GM21825 (cell line): Measurements from ENCODE around the gene NR5A1.

Experiments
- ATAC-seq: cut with Tn5 transposase; IDR thresholded peaks from one replicate; pipeline ENCODE4 v1.9.1; 2021; ENCODE audit warnings: mild to moderate bottlenecking, moderate library complexity; ENCODE audit not compliant: unreplicated experiment

The NR5A1 gene

GRCh38 chr9:124485201-124485600 is 22.0 kb downstream of the NR5A1 start:
- ATAC-seq = no peak

DNA sequence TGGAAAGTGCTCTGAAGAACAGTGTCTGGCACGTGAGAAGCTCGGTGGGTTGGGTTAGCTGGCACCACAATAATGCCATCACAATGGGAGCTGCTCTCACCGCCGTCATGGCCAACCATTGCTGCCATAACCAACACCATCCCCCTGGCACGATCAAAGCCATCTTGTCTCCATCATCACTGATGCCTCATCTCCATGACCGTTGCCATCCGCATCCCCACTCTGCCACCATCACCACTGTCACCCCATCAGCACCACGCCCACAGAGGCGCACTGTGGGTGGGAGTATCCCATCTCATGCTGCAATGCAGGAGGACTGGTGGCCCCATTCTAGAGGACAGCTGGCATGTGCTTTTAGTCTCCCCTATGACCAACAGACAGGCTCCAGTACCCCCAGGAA is 23.7 kb downstream of the NR5A1 start:
- ATAC-seq = no peak

GRCh38 chr9:124482431-124483031 is 24.7 kb downstream of the NR5A1 start:
- ATAC-seq = no peak

GRCh38 chr9:124481115-124481514 is 26.1 kb downstream of the NR5A1 start:
- no peak for ATAC-seq

- ATAC-seq = no peak
Observed at GRCh38 chr9:124480621-124480981, 26.6 kb downstream of the NR5A1 start.

DNA sequence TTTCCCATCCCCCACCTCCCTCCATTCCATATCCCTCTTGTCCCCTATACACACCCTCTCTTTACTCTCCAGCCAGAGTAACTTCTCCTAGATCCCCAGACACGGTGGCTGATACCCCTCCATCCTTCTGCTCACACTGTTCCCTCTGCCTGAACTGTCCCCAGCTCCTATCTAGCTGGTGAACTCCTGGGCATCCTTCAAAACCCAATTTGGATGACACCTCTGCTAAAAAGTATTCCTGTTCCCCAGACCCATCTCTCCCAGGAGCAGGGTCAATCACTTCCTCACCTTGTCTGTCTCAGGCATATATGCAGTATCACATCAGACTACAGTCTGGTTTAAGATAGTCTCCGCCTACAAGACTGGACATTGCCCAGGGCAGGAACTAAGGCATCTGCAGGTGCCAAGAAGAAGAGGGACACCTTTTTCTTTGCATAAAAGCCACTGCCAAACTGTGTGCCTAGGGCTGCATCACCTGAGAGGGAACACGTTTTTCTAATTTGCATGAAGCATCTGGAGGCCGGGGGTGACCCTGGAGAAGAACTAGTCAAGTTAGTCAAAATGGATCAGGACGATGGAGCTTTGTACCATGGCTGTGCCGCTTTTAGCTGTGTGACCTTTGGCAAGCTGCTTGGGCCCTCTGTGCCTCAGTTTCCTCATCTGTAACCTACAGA is 27.1 kb downstream of the NR5A1 start:
- no peak for ATAC-seq

DNA sequence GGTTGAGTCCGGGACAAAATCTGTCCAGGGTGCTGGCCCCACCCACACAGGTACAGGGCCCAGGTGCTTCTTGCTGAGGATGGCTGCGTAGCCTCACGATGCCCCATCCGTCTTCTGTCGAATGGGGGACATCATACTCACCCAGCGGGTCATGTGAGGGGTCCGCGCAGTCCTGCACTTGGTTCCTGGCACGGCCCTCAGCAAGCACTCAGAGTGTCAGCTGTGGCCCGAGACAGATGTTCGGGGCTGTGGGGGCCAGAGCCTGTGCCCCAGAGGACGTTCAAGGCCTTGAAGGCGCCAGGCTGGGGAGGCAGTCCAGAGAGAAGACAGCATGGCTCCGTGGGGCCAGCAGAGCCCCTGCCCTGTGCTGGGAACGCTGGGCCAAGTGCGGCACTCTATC is 27.8 kb downstream of the NR5A1 start:
- ATAC-seq = no peak

- no peak for ATAC-seq
Observed at GRCh38 chr9:124478354-124478753, 28.8 kb downstream of the NR5A1 start.

- ATAC-seq = no peak
Observed at GRCh38 chr9:124477648-124478285, 29.4 kb downstream of the NR5A1 start.

DNA sequence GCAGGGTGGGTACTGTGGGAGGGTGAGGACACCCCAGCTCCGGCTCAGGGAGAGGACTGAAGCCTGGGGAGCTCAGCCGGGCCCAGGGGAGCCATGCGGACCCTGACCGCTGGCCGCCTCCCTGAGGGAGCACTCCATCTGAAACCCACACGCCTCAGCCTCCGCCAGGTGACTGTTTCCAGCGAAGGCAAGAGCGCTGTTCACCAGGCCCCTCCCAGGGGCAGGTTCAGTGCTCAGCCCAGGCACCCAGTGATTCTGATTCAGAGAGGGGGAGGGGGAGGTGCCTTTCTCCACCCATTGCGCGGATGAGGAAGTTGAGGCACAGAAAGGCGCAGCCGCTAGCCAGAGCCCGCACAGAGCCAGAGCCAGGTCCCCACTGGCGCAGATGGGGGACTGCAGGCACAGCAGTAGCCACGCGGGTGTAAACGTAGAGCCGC is 30.0 kb downstream of the NR5A1 start:
- no peak for ATAC-seq

GRCh38 chr9:124475868-124476690 is 31.1 kb downstream of the NR5A1 start:
- ATAC-seq = no peak

DNA sequence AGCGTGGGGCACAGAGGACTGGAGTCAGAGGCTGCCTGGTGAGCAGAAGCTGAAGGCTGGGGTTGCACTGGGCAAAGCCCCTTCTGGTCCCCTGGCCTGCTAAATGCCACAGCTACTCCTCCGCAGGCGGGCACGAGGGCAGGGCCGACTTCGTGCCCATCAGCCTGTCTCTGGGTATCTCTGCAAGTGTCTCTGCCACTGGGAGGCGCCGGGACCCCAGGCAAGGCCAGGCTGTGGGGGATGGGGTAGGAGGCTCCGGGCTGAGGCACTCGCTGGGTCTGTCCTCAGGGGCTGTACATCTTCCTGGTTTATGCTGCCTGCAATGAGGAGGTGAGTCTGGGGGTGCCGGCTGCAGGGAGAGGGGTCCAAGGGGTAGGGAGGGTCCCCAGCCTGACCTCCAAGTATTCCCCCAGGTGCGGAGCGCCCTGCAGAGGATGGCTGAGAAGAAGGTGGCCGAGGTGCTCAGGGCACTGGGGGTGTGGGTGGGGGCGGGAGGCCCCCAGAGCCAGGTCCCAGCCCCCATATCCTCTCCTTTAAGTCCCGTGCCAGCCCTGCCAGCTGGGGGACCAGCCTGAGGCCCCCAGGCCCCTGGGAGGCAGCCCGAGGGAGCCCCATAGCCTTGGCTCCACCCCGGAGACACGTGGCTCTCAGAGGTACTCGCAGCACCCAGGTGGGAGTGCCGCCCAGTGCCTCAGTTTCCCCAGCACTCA is 31.9 kb downstream of the NR5A1 start:
- no peak for ATAC-seq

DNA sequence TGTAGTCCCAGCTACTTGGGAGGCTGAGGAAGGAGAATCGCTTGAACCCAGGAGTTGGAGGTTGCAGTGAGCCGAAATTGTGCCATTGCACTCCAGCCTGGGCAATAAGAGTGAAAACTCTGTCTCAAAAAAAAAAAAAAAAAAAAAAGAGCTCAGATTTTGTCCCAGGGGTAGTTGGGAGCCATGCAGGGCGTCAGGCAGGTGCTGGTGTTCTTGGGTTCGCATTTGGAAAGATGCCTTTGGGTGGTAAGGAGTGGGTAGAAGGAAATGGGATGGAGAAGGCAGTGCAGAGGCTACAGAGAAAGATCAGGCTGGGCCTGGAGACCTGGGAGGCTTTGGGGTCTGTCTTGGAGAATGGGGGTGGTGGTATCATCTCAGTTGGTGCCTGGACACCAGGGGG is 33.0 kb downstream of the NR5A1 start:
- no peak for ATAC-seq

DNA sequence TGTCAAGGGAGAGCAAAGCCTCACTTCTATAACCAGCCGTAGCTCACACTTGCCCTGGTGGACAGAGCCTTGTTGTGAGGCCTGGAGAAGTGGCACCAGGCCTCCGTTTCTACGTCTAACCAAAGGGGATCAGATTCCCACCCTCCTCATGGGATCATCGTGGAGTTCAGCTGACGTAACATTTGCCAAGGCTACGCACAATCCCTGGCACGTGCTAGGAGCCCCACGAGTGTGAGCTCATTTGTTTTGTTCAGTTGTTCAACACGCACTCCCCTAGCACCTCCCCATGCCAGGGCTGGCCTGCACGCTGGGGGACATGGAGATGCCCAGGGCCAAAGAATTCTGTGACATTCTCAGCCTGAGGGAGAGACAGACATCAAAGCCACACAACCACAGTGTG is 33.9 kb downstream of the NR5A1 start:
- ATAC-seq = no peak

DNA sequence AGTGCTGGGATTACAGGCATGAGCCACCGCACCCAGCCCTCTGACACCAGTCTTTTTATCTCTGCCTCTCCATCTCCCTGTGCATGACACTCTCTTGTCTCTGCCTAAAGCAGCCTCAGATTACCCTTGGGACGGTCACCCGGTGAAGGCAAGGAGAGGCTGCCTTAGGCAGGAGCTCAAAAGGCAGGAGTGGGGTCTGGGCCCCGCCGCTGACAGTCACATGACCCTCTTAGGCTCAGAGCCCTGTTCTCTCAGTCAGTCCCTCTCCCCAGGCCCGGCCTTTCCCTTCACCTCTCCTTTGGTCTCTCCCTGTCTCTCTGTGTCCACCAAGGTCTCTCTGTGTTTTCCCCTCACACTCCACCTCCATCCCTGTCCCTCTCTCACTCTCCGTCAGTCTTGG is 34.4 kb downstream of the NR5A1 start:
- no peak for ATAC-seq

DNA sequence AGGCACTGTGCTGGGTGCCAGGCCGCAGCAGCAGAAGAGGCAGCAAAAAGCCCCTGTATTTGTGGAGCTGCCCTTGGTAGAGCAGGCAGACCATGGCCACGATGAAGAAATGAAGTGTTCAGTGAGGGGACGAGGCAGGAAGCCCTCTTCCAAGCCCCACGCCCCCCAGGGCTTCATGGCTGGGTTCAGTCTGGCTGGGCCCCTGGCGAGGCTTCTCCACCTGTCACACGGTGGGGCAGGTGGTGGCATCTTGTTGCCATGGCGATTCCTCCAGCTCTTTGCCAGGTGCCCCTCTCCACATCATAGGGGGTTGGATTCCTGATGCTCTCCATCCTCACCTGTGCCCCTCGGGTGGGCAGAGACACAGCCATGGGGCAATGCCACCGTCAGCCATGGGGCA is 35.4 kb downstream of the NR5A1 start:
- no peak for ATAC-seq

GRCh38 chr9:124470726-124471125 is 36.5 kb downstream of the NR5A1 start:
- ATAC-seq = no peak

GRCh38 chr9:124470306-124470705 is 36.9 kb downstream of the NR5A1 start:
- no peak for ATAC-seq

DNA sequence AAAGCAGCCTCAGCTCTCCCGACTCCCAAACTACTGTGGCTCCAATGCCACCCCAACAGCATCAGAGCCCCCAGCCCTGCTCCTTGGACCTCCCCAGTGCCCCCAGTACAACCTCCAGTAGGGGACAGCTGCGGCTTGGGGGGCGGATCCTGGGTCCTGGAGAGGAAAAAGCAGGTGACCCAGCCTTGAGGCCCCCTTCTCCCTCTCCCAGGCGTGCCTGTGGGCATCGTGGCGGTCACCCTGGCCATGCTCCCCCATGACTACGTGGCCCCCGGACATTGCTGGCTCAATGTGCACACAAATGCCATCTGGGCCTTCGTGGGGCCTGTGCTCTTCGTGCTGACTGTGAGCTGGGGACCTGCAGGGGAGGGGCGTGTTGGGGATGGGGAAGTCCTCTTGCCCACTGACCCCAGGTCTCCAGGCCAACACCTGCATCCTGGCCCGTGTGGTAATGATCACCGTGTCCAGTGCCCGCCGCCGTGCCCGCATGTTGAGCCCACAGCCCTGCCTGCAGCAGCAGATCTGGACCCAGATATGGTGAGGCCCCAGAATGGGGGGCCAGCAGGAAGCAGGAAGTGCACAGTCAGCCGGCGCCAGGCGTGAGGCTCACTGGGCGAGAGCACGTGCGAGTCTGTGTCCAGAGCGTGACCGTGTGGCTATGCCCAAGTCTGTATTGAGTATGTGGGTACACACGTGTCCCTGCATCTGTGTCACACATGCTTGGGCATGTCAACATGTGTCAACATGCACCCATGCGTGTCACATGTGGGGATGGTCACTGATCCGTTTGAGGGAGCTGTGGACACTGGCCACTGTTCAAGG is 38.0 kb downstream of the NR5A1 start:
- no peak for ATAC-seq

GRCh38 chr9:124468061-124468740 is 39.0 kb downstream of the NR5A1 start:
- no peak for ATAC-seq
